Fibroblast of pulmonary artery (primary cell): ENCODE measurements around the gene OTOG.

Source experiments
- DNase-seq: peaks from one replicate; pipeline ENCODE4 v3.0.0-alpha.2; 2010; ENCODE audit warnings: low read depth
- H3K4me3 ChIP-seq: replicated peaks from 2 replicates; pipeline ENCODE4 v1.5.1; 2011; ENCODE audit warnings: low read depth, mild to moderate bottlenecking, control low read depth, low read length, moderate library complexity
- CTCF ChIP-seq: IDR thresholded peaks from 2 replicates; pipeline ENCODE4 v1.5.1; 2011; ENCODE audit warnings: mild to moderate bottlenecking, control low read depth, low read length, inconsistent platforms; ENCODE audit errors: missing control alignments

The OTOG gene

GRCh38 chr11:17653611-17654010 lies 106.6 kb downstream of the OTOG start:
- no peak overlapping the region for H3K4me3 ChIP-seq
- TF ChIP-seq CTCF = no peak

GRCh38 chr11:17655682-17656081 lies 108.6 kb downstream of the OTOG start:
- H3K4me3 ChIP-seq = no peak overlapping the region
- TF ChIP-seq CTCF = no peak
- no peak for DNase-seq

More at GRCh38 chr11:17653611-17654010, 106.6 kb downstream of the OTOG start:
- no peak for DNase-seq

GRCh38 chr11:17658211-17658610 lies 111.2 kb downstream of the OTOG start:
- no peak for DNase-seq
- no peak overlapping the region for H3K4me3 ChIP-seq
- no peak for TF ChIP-seq CTCF

- TF ChIP-seq CTCF = no peak
- no peak for DNase-seq
- no peak overlapping the region for H3K4me3 ChIP-seq
These were observed 121.1 kb downstream of the OTOG start for GRCh38 chr11:17668166-17668565.

GRCh38 chr11:17672469-17672868 lies 125.4 kb downstream of the OTOG start:
- DNase-seq = no peak
- H3K4me3 ChIP-seq = no peak overlapping the region
- TF ChIP-seq CTCF = no peak

GRCh38 chr11:17673951-17674350 lies 126.9 kb downstream of the OTOG start:
- no peak for DNase-seq
- TF ChIP-seq CTCF = no peak
- no peak overlapping the region for H3K4me3 ChIP-seq

GRCh38 chr11:17682848-17683247 lies 135.8 kb downstream of the OTOG start:
- no peak for TF ChIP-seq CTCF
- no peak overlapping the region for H3K4me3 ChIP-seq
- no peak for DNase-seq
